Endothelial cell of umbilical vein (primary cell): ENCODE data around the gene LSP1. TPM values are rescaled to one million over a fixed set of nuclear protein-coding genes. Genes with fewer than 3 reads are reported as not detected.

Source experiments
- BruUV-seq: library from RNA; stranded (reverse); fragments of 400-500 nt; replicated peaks from 2 replicates; lab custom pipeline; 2021; lab: Mats Ljungman, UMichigan
- CTCF ChIA-PET: fragments of 300-600, 350-600 bp; sonication (Branson Sonifier 250); formaldehyde crosslinking; loops from one replicate; lab custom pipeline; 2021; ENCODE audit warnings: antibody characterized with exemption, inconsistent platforms; lab: Charles Lee
- POLR2A ChIA-PET: fragments of 300-600, 350-600 bp; sonication (Branson Sonifier 250); formaldehyde crosslinking; loops from one replicate; lab custom pipeline; 2021; ENCODE audit warnings: antibody characterized with exemption, inconsistent platforms; lab: Charles Lee
- DNase-seq: peaks from one replicate; pipeline ENCODE4 v3.0.0-alpha.2; 2011; ENCODE audit warnings: low read depth, low spot score
- FAIRE-seq: peaks from 2 replicates; lab custom pipeline; 2011; peaks lifted over from hg19 to GRCh38; lab: Jason Lieb, UNC
- H2AFZ ChIP-seq: 2 replicates; pipeline ENCODE4 v1.6.0; 2012; ENCODE audit warnings: low read depth, low read length, control low read depth, inconsistent platforms
- H3K27ac ChIP-seq: 2 replicates; pipeline ENCODE4 v1.5.1; 2011; ENCODE audit warnings: low read depth, mild to moderate bottlenecking, control low read depth, low read length, moderate library complexity; ENCODE audit not compliant: insufficient read depth
- H3K27me3 ChIP-seq, 2 experiments: 2 replicates each; pipeline versions ENCODE4 v1.6.0 to v1.6.1; 2011; ENCODE audit warnings: low read length in 2 of 2, mixed read lengths in 1 of 2; ENCODE audit not compliant: control insufficient read depth in 2 of 2, insufficient read depth in 2 of 2
- H3K36me3 ChIP-seq, 2 experiments: 2 replicates in 1 of 2; 3 replicates in 1 of 2; pipeline ENCODE4 v1.5.1; 2011; ENCODE audit warnings: low read length in 2 of 2, mild to moderate bottlenecking in 1 of 2, moderate library complexity in 1 of 2; ENCODE audit not compliant: control insufficient read depth in 2 of 2, insufficient read depth in 2 of 2; ENCODE audit errors: extremely low read depth in 1 of 2
- H3K4me1 ChIP-seq: 3 replicates; pipeline ENCODE4 v1.5.1; 2011; ENCODE audit warnings: mild to moderate bottlenecking, low read length; ENCODE audit not compliant: control insufficient read depth, insufficient read depth; ENCODE audit errors: extremely low read depth
- H3K4me2 ChIP-seq: 2 replicates; pipeline ENCODE4 v1.6.1; 2011; ENCODE audit warnings: low read length, control low read depth, mixed read lengths; ENCODE audit not compliant: insufficient read depth
- H3K4me3 ChIP-seq, 3 experiments: fragments of 200-600 bp in 1 of 3; sonication (generic), shearing (Covaris generic) in 1 of 3; replicated peaks in 1 of 3; 2 replicates each; pipeline ENCODE4 v1.5.1; 2011 to 2016; ENCODE audit warnings: control low read depth in 3 of 3, low read length in 3 of 3, mild to moderate bottlenecking in 2 of 3, inconsistent platforms in 1 of 3, low read depth in 1 of 3, moderate library complexity in 1 of 3; ENCODE audit not compliant: insufficient read depth in 1 of 3
- H3K79me2 ChIP-seq: 2 replicates; pipeline ENCODE4 v1.6.0; 2012; ENCODE audit warnings: low read length, inconsistent platforms; ENCODE audit not compliant: control insufficient read depth, insufficient read depth
- H3K9ac ChIP-seq: replicated peaks from 2 replicates; pipeline ENCODE3; 2011; ENCODE audit warnings: low read length, control low read depth; ENCODE audit not compliant: insufficient read depth; ENCODE audit errors: extremely low read depth
- H3K9me1 ChIP-seq: replicated peaks from 3 replicates; pipeline ENCODE4 v1.6.0; 2011; ENCODE audit warnings: mild to moderate bottlenecking, low read length; ENCODE audit not compliant: control insufficient read depth, insufficient read depth; ENCODE audit errors: extremely low read depth
- H3K9me3 ChIP-seq: replicated peaks from 2 replicates; pipeline ENCODE4 v1.5.1; 2012; ENCODE audit warnings: low read length, inconsistent platforms; ENCODE audit not compliant: control insufficient read depth, insufficient read depth
- H4K20me1 ChIP-seq: replicated peaks from 2 replicates; pipeline ENCODE3; 2011; ENCODE audit warnings: mild to moderate bottlenecking, low read length; ENCODE audit not compliant: control insufficient read depth, insufficient read depth; ENCODE audit errors: extremely low read depth
- CTCF ChIP-seq, 2 donors: IDR thresholded peaks; 1 replicate in 1 of 2; 2 replicates in 1 of 2; pipeline ENCODE4 v1.5.1; 2011; ENCODE audit warnings: low read length in 2 of 2, mild to moderate bottlenecking in 2 of 2, moderate library complexity in 2 of 2, control low read depth in 1 of 2, inconsistent platforms in 1 of 2, low read depth in 1 of 2; ENCODE audit not compliant: insufficient read depth in 1 of 2; ENCODE audit errors: extremely low read depth in 1 of 2
- EZH2 ChIP-seq: IDR thresholded peaks from 2 replicates; pipeline ENCODE4 v1.6.1; 2012; ENCODE audit warnings: borderline replicate concordance, low read depth, mild to moderate bottlenecking, moderate library complexity, low read length, inconsistent platforms; ENCODE audit not compliant: severe bottlenecking
- FOS ChIP-seq: IDR thresholded peaks from 2 replicates; pipeline ENCODE4 v1.6.1; 2011; ENCODE audit warnings: mild to moderate bottlenecking, low read length, moderate library complexity, borderline replicate concordance; ENCODE audit not compliant: insufficient read depth
- GATA2 ChIP-seq: IDR thresholded peaks from 2 replicates; pipeline ENCODE4 v1.7.0; 2011; ENCODE audit warnings: low read depth, mild to moderate bottlenecking, moderate library complexity, mixed read lengths, low read length; ENCODE audit not compliant: insufficient read length, insufficient read depth
- JUN ChIP-seq: IDR thresholded peaks from 2 replicates; pipeline ENCODE4 v1.6.1; 2011; ENCODE audit warnings: borderline replicate concordance, low read depth; ENCODE audit not compliant: insufficient read length, insufficient read depth
- MYC ChIP-seq: IDR thresholded peaks from one replicate; pipeline ENCODE4 v1.6.1; 2011; ENCODE audit warnings: mild to moderate bottlenecking, low read depth, low read length
- POLR2A ChIP-seq: IDR thresholded peaks from 2 replicates; pipeline ENCODE4 v1.6.1; 2012; ENCODE audit warnings: low read depth, mild to moderate bottlenecking, control low read depth, low read length
- POLR2AphosphoS5 ChIP-seq: IDR thresholded peaks from 2 replicates; pipeline ENCODE4 v1.6.1; 2012; ENCODE audit warnings: low read depth, mild to moderate bottlenecking, control low read depth, low read length, moderate library complexity; ENCODE audit not compliant: insufficient read depth
- dilution Hi-C: fragments of 300-500 bp; cut with MboI; formaldehyde crosslinking; loops from one replicate; pipeline ENCODE4 v1.15.0; 2019; ENCODE audit warnings: low sequenced_read_pairs; ENCODE audit not compliant: extremely low pct_ligation_motif_present
- intact Hi-C: fragments of 100-400 bp; cut with micrococcal nuclease; formaldehyde crosslinking; loops from one replicate; pipeline ENCODE4 v1.10.0; 2022
- polyA plus RNA-seq, 4 experiments: library from polyadenylated mRNA; depleted of rRNA in 3 of 4; stranded (reverse) in 3 of 4; unstranded in 1 of 4; fragments of >200 nt; gene quantifications; 2 replicates each; pipeline versions ENCODE4 v1.2.1 to v1.2.3, GENCODE V29; 2011 to 2012; ENCODE audit warnings: missing spikeins in 1 of 4
- total RNA-seq: library from RNA; stranded (reverse); gene quantifications from 2 replicates; pipeline ENCODE4 v1.2.3, GENCODE V29; 2021
- TF ChIP-seq, protein P1 (sequence below): IDR thresholded peaks from 2 replicates; pipeline ENCODE4 v1.6.1; 2011; ENCODE audit not compliant: insufficient read depth, insufficient read length

LSP1 gene
- total and polyA plus RNA-seq, 2 donors (not counting 3 experiments of a cell fraction or from before 2014, with no cell fraction given) = not detected

DNA sequence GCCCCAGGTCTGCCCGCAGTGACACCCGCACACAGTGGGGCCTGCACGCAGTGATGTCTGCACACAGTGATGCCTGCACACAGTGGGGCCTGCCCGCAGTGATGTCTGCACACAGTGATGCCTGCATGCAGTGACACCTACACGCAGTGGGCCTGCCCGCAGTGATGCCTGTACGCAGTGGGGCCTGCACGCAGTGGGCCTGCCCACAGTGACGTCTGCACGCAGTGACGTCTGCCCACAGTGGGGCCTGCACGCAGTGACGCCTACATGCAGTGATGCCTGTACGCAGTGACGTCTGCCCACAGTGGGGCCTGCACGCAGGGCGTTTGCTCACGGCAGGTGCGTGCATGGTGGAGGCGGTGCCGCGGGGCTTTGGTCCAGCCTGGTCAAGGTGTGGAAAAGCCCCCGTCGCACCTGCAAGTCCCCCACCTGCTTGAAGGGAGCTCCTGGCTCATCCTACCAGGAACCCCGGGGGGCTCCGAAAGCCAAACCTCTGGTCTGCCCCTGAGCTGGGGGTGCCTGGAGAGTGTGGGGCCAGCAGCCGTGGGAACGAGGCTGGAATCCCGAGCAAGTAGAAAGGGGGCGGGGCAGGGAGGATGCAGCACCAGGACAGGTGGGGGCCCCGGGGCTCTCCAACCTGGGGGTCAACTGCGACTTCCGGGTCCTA, 27.0 kb upstream of the LSP1 start:
- no peak overlapping the region for H2AFZ ChIP-seq
- H3K4me3 ChIP-seq = no peak overlapping the region
- no peak overlapping the region for H3K4me2 ChIP-seq
- ChIA-PET POLR2A (no interaction called here), CTCF (interaction anchor here (0.8 to 5.4 kb wide), 4 partner anchors 56 to 173 kb away, joined by 3 to 50 read pairs (median 6); no protein-coding TSS in a partner anchor)
- TF ChIP-seq GATA2 = no peak
- no peak for TF ChIP-seq JUN
- TF ChIP-seq MYC = no peak
- no peak for TF ChIP-seq POLR2AphosphoS5
- no peak for TF ChIP-seq CTCF (IDR thresholded peaks at IDR 0.05; ENCODE audit: extremely low read depth in 1 of 2, insufficient read depth in 1 of 2, low read depth in 1 of 2, low read length in 2 of 2)
- TF ChIP-seq, protein P1, sequence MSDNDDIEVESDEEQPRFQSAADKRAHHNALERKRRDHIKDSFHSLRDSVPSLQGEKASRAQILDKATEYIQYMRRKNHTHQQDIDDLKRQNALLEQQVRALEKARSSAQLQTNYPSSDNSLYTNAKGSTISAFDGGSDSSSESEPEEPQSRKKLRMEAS = no peak
- no peak for TF ChIP-seq FOS
- TF ChIP-seq EZH2 = no peak
- no peak for TF ChIP-seq POLR2A
- dilution Hi-C loops (no loop called here), intact Hi-C loops (no loop called here)
- no peak overlapping the region for H3K27ac ChIP-seq
- no peaks in the 10 kb centered on the region for H3K79me2 ChIP-seq
- no peaks in the 10 kb centered on the region for H4K20me1 ChIP-seq
- no peaks in the 10 kb centered on the region for H3K9me1 ChIP-seq
- no peak for FAIRE-seq
- H3K36me3 ChIP-seq = no peaks in the 10 kb centered on the region
- no peaks in the 10 kb centered on the region for H3K27me3 ChIP-seq
- H3K4me1 ChIP-seq = peaks cover 3% of the 10 kb centered on the region
- no peak for DNase-seq
- no peaks in the 10 kb centered on the region for H3K9me3 ChIP-seq
- H3K9ac ChIP-seq = no peak overlapping the region
- BruUV-seq = no TSS peak
